Stimulated activated CD8-positive, alpha-beta memory T cell treated with anti-CD3 and anti-CD28 coated beads, Interleukin-2, amount 100 ng/mL, for 48 hours (primary cell): ENCODE measurements around the gene TRIM27.
"Not testable (repeated sequence)": the region's sequence is repeated elsewhere in the genome, so short reads cannot be mapped to it uniquely, and the experiment has no call there.

Experiments used
- DNase-seq, 2 donors: peaks; one replicate each; pipeline ENCODE4 v3.0.0-alpha.2; 2020; ENCODE audit warnings: low read depth in 2 of 2

The TRIM27 gene

GRCh38 chr6:28864326-28864923, 59.4 kb downstream of the TRIM27 start:
- DNase-seq, result no peak

GRCh38 chr6:28863604-28864325, 60.0 kb downstream of the TRIM27 start:
- DNase-seq, result peak; percentile 45 to 75

GRCh38 chr6:28862077-28862476, 61.7 kb downstream of the TRIM27 start:
- no peak for DNase-seq

GRCh38 chr6:28861339-28861738, 62.4 kb downstream of the TRIM27 start:
- no peak for DNase-seq

GRCh38 chr6:28860581-28860980, 63.2 kb downstream of the TRIM27 start:
- no peak for DNase-seq

GRCh38 chr6:28858963-28859362, 64.8 kb downstream of the TRIM27 start:
- no peak for DNase-seq

- no peak for DNase-seq
Observed at GRCh38 chr6:28856620-28857005, 67.2 kb downstream of the TRIM27 start.

GRCh38 chr6:28854405-28854804, 69.4 kb downstream of the TRIM27 start:
- DNase-seq, result not testable (repeated sequence)
